Measurements from ENCODE around the gene PACRG. TPM values are rescaled to one million over a fixed set of nuclear protein-coding genes. Genes with fewer than 3 reads are reported as not detected.

The PACRG gene
- total RNA-seq, 1 donor from 2014 or later, result 1.2 TPM

- Mint-ChIP-seq H3K36me3 (ENCODE audit: unreplicated experiment) (no peaks in the 10 kb centered on the region), H3K27ac (ENCODE audit: unreplicated experiment) (peak overlapping the region; percentile 74), H3K27me3 (ENCODE audit: unreplicated experiment) (no peaks in the 10 kb centered on the region), H3K9me3 (ENCODE audit: unreplicated experiment) (no peaks in the 10 kb centered on the region), H3K4me3 (ENCODE audit: unreplicated experiment) (peak overlapping the region; percentile 52), H3K4me1 (ENCODE audit: unreplicated experiment) (peaks cover 27% of the 10 kb centered on the region)
- no peak for TF ChIP-seq CTCF (IDR thresholded peaks at IDR 0.05)
- DNase-seq (ENCODE audit: extremely low spot score, unreplicated experiment), result no peak
Observed at GRCh38 chr6:162857326-162857725, 129.6 kb downstream of the PACRG start.

DNA sequence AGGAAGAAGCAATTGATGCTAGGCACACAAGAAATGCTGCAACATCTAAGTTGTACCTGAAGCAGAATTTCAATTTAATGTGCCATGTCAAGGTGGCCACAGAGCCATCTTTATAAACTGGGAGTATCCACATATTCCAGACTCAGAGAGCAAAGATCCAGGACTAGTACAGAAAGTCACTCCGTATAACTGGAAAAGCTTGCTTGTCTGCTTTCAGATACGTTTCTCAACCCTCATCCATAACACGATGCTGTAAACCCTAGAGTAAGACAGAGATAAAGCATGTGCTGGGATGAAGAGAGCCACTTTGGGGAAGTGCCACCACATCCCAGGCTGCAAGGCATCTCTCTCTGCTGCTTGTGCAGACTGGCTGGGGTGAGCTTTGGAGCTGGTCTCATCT is 134.7 kb downstream of the PACRG start:
- no peak overlapping the region for H3K4me3 Mint-ChIP-seq (ENCODE audit: unreplicated experiment)
- H3K9me3 Mint-ChIP-seq (ENCODE audit: unreplicated experiment), result no peaks in the 10 kb centered on the region
- DNase-seq (ENCODE audit: extremely low spot score, unreplicated experiment), result no peak
- H3K27me3 Mint-ChIP-seq (ENCODE audit: unreplicated experiment), result no peaks in the 10 kb centered on the region
- peaks cover 1% of the 10 kb centered on the region for H3K36me3 Mint-ChIP-seq (ENCODE audit: unreplicated experiment)
- peaks cover 8% of the 10 kb centered on the region for H3K4me1 Mint-ChIP-seq (ENCODE audit: unreplicated experiment)
- no peak for TF ChIP-seq CTCF (IDR thresholded peaks at IDR 0.05)
- no peak overlapping the region for H3K27ac Mint-ChIP-seq (ENCODE audit: unreplicated experiment)

- no peak for TF ChIP-seq CTCF (IDR thresholded peaks at IDR 0.05)
- Mint-ChIP-seq H3K27ac (ENCODE audit: unreplicated experiment) (no peak overlapping the region), H3K36me3 (ENCODE audit: unreplicated experiment) (peaks cover 2% of the 10 kb centered on the region), H3K9me3 (ENCODE audit: unreplicated experiment) (no peaks in the 10 kb centered on the region), H3K4me1 (ENCODE audit: unreplicated experiment) (peaks cover 5% of the 10 kb centered on the region), H3K27me3 (ENCODE audit: unreplicated experiment) (no peaks in the 10 kb centered on the region), H3K4me3 (ENCODE audit: unreplicated experiment) (no peak overlapping the region)
- no peak for DNase-seq (ENCODE audit: extremely low spot score, unreplicated experiment)
Observed at GRCh38 chr6:162862941-162863340, 135.2 kb downstream of the PACRG start.

DNA sequence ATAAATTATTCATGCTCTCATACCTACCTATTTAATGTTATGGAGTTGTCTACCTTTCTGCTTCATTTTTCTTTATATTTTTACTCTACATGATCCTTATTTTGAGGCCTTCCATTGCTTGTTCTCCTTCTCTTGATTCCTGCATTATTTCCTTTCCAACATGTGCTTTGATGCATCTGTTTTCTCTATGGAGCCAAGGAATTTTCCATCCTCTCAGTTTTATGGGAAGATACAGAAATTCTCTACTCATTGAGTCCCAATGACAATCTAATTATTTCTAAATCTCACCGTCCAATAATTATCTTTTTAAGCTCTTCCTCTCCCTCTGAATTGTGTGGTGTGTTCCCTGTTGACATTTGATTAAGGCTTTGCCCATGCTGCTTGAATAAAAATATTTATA is 136.0 kb downstream of the PACRG start:
- no peak for TF ChIP-seq CTCF (IDR thresholded peaks at IDR 0.05)
- Mint-ChIP-seq H3K27me3 (ENCODE audit: unreplicated experiment) (no peaks in the 10 kb centered on the region), H3K9me3 (ENCODE audit: unreplicated experiment) (no peaks in the 10 kb centered on the region), H3K4me1 (ENCODE audit: unreplicated experiment) (peaks cover 5% of the 10 kb centered on the region), H3K27ac (ENCODE audit: unreplicated experiment) (no peak overlapping the region), H3K36me3 (ENCODE audit: unreplicated experiment) (peaks cover 2% of the 10 kb centered on the region), H3K4me3 (ENCODE audit: unreplicated experiment) (no peak overlapping the region)
- DNase-seq (ENCODE audit: extremely low spot score, unreplicated experiment), result no peak

DNA sequence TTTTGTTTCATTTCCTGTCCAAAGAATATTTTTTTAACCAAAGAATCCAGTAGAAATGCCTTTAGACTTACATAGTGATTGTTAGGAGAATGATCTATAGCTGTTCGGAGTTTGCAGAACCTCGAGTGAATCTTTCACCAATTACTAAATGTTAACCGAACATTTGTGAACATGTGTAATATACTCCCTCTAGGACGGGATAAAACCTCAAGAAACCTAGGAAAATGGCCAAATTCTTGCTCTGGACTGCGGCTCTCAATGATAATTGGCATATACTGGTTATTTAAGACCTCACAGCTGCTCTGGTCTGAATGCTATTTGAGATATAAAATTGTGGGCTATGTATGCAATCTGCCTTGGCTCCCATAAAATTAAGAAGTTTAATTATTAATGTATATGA is 137.1 kb downstream of the PACRG start:
- Mint-ChIP-seq H3K4me3 (ENCODE audit: unreplicated experiment) (no peak overlapping the region), H3K4me1 (ENCODE audit: unreplicated experiment) (peaks cover 5% of the 10 kb centered on the region), H3K36me3 (ENCODE audit: unreplicated experiment) (peaks cover 2% of the 10 kb centered on the region), H3K27ac (ENCODE audit: unreplicated experiment) (no peak overlapping the region), H3K9me3 (ENCODE audit: unreplicated experiment) (no peaks in the 10 kb centered on the region), H3K27me3 (ENCODE audit: unreplicated experiment) (peaks cover 2% of the 10 kb centered on the region)
- no peak for DNase-seq (ENCODE audit: extremely low spot score, unreplicated experiment)
- no peak for TF ChIP-seq CTCF (IDR thresholded peaks at IDR 0.05)

Measured in osteocyte (in vitro differentiated cells).